HCT116 (cell line): ENCODE data around the gene EXOC5.

Experiments
- EZH2 ChIP-seq: fragments of 200-600 bp; sonication (generic); IDR thresholded peaks from 2 replicates; pipeline ENCODE4 v1.6.1; 2017; ENCODE audit warnings: antibody characterized with exemption, mixed run types
- FOSL1 ChIP-seq: IDR thresholded peaks from 2 replicates; pipeline ENCODE4 v1.6.1; 2012; ENCODE audit warnings: low read depth
- JUND ChIP-seq: IDR thresholded peaks from 2 replicates; pipeline ENCODE4 v1.6.1; 2012
- POLR2A ChIP-seq: IDR thresholded peaks from 2 replicates; pipeline ENCODE4 v1.7.0; 2011; ENCODE audit warnings: borderline replicate concordance; ENCODE audit not compliant: insufficient read depth, insufficient read length; ENCODE audit errors: extremely low read depth
- RAD21 ChIP-seq: IDR thresholded peaks from 2 replicates; pipeline ENCODE4 v1.6.1; 2012; ENCODE audit warnings: low read depth, mild to moderate bottlenecking
- SIN3A ChIP-seq: IDR thresholded peaks from 2 replicates; pipeline ENCODE4 v1.6.1; 2012; ENCODE audit warnings: low read depth
- SP1 ChIP-seq: IDR thresholded peaks from 2 replicates; pipeline ENCODE4 v1.6.1; 2012; ENCODE audit warnings: low read depth
- YY1 ChIP-seq: IDR thresholded peaks from 2 replicates; pipeline ENCODE4 v1.6.1; 2011; ENCODE audit warnings: low read length, low read depth, moderate library complexity, mild to moderate bottlenecking; ENCODE audit not compliant: insufficient replicate concordance; ENCODE audit errors: extremely low read depth
- ZFX ChIP-seq: fragments of 450-650 bp; IDR thresholded peaks from 2 replicates; pipeline ENCODE4 v1.6.1; 2017
- ZNF274 ChIP-seq: fragments of 200-500 bp; sonication (Bioruptor generic); IDR thresholded peaks from 2 replicates; pipeline ENCODE4 v1.6.1; 2014; ENCODE audit warnings: mild to moderate bottlenecking, low read depth, low read length, inconsistent platforms
- TF ChIP-seq, protein P1 (sequence below), 3 experiments: fragments of 200-600 bp in 1 of 3; sonication (generic) in 1 of 3; IDR thresholded peaks in 2 of 3; conservative IDR thresholded peaks in 1 of 3; 2 replicates each; pipeline ENCODE4 v1.5.1; 2012 to 2017; ENCODE audit warnings: low read depth in 2 of 3, low read length in 2 of 3, antibody characterized with exemption in 1 of 3, borderline replicate concordance in 1 of 3, control low read depth in 1 of 3, mild to moderate bottlenecking in 1 of 3, mixed read lengths in 1 of 3, mixed run types in 1 of 3, moderate library complexity in 1 of 3; ENCODE audit not compliant: insufficient read depth in 1 of 3
- TF ChIP-seq, protein P2 (sequence below): IDR thresholded peaks from 2 replicates; pipeline ENCODE4 v1.6.1; 2012; ENCODE audit warnings: low read depth

- TF ChIP-seq POLR2A, result no peak
- TF ChIP-seq EZH2, result no peak
- TF ChIP-seq, protein P1, sequence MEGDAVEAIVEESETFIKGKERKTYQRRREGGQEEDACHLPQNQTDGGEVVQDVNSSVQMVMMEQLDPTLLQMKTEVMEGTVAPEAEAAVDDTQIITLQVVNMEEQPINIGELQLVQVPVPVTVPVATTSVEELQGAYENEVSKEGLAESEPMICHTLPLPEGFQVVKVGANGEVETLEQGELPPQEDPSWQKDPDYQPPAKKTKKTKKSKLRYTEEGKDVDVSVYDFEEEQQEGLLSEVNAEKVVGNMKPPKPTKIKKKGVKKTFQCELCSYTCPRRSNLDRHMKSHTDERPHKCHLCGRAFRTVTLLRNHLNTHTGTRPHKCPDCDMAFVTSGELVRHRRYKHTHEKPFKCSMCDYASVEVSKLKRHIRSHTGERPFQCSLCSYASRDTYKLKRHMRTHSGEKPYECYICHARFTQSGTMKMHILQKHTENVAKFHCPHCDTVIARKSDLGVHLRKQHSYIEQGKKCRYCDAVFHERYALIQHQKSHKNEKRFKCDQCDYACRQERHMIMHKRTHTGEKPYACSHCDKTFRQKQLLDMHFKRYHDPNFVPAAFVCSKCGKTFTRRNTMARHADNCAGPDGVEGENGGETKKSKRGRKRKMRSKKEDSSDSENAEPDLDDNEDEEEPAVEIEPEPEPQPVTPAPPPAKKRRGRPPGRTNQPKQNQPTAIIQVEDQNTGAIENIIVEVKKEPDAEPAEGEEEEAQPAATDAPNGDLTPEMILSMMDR (IDR thresholded peaks at IDR 0.05 in 2 of 3, conservative IDR thresholded peaks at IDR 0.05 in 1 of 3; ENCODE audit: borderline replicate concordance in 1 of 3, insufficient read depth in 1 of 3, low read depth in 2 of 3, low read length in 2 of 3), result no peak
- TF ChIP-seq, protein P2, sequence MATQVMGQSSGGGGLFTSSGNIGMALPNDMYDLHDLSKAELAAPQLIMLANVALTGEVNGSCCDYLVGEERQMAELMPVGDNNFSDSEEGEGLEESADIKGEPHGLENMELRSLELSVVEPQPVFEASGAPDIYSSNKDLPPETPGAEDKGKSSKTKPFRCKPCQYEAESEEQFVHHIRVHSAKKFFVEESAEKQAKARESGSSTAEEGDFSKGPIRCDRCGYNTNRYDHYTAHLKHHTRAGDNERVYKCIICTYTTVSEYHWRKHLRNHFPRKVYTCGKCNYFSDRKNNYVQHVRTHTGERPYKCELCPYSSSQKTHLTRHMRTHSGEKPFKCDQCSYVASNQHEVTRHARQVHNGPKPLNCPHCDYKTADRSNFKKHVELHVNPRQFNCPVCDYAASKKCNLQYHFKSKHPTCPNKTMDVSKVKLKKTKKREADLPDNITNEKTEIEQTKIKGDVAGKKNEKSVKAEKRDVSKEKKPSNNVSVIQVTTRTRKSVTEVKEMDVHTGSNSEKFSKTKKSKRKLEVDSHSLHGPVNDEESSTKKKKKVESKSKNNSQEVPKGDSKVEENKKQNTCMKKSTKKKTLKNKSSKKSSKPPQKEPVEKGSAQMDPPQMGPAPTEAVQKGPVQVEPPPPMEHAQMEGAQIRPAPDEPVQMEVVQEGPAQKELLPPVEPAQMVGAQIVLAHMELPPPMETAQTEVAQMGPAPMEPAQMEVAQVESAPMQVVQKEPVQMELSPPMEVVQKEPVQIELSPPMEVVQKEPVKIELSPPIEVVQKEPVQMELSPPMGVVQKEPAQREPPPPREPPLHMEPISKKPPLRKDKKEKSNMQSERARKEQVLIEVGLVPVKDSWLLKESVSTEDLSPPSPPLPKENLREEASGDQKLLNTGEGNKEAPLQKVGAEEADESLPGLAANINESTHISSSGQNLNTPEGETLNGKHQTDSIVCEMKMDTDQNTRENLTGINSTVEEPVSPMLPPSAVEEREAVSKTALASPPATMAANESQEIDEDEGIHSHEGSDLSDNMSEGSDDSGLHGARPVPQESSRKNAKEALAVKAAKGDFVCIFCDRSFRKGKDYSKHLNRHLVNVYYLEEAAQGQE, result no peak
- TF ChIP-seq JUND, result no peak
- TF ChIP-seq ZFX, result no peak
- TF ChIP-seq FOSL1, result no peak
- no peak for TF ChIP-seq RAD21
- TF ChIP-seq SP1, result no peak
- TF ChIP-seq SIN3A, result no peak
- TF ChIP-seq YY1, result no peak
- TF ChIP-seq ZNF274, result no peak
Measured at GRCh38 chr14:57297852-57298251, 29.1 kb upstream of the EXOC5 start.
